Measurements from ENCODE around the gene RNF151.

GRCh38 chr16:2001456-2002355, 35.0 kb downstream of the RNF151 start:
- no peak for TF ChIP-seq CTCF (IDR thresholded peaks at IDR 0.05)
- TF ChIP-seq POLR2A (IDR thresholded peaks at IDR 0.05), result no peak

Data from heart left ventricle (tissue), 13 donors.